GM12892 (cell line): ENCODE data around the gene TMEM236.

Experiments used
- POLR2A ChIP-seq: IDR thresholded peaks from 2 replicates; pipeline ENCODE4 v1.6.1; 2011; ENCODE audit warnings: low read depth, low read length, control low read depth
- POLR2AphosphoS5 ChIP-seq: IDR thresholded peaks from 2 replicates; pipeline ENCODE4 v1.6.1; 2011; ENCODE audit warnings: low read depth, low read length, control low read depth
- TAF1 ChIP-seq: IDR thresholded peaks from 2 replicates; pipeline ENCODE4 v1.6.1; 2011; ENCODE audit warnings: low read depth, mild to moderate bottlenecking, control low read depth, low read length, borderline replicate concordance

GRCh38 chr10:17816199-17816598 is 64.2 kb downstream of the TMEM236 start:
- TF ChIP-seq POLR2AphosphoS5 = no peak
- TF ChIP-seq POLR2A = no peak
- TF ChIP-seq TAF1 = no peak
